B cell (primary cell): ENCODE measurements around the gene DHDH. TPM values are rescaled to one million over a fixed set of nuclear protein-coding genes. Genes with fewer than 3 reads are reported as not detected.

Source experiments
- ATAC-seq: fragments of 200-7000 bp; cut with Tn5 transposase; one replicate; pipeline ENCODE4 v1.10.0; 2021; ENCODE audit warnings: low read depth, mild to moderate bottlenecking, moderate number of reproducible peaks, moderate library complexity
- CTCF ChIA-PET: fragments of 350-600 bp; sonication (Branson Sonifier 250); formaldehyde crosslinking; loops from one replicate; lab custom pipeline; 2021; ENCODE audit warnings: antibody characterized with exemption, inconsistent platforms; lab: Charles Lee
- POLR2A ChIA-PET: fragments of 350-600 bp; sonication (Branson Sonifier 250); formaldehyde crosslinking; loops from one replicate; lab custom pipeline; 2021; ENCODE audit warnings: antibody characterized with exemption; lab: Charles Lee
- DNase-seq: peaks from one replicate; pipeline ENCODE4 v3.0.0; 2013
- H2AFZ ChIP-seq: 2 replicates; pipeline ENCODE4 v1.6.1; 2012; ENCODE audit warnings: mild to moderate bottlenecking, low read depth, low read length; ENCODE audit not compliant: insufficient read depth, poor library complexity, severe bottlenecking
- H3K27ac ChIP-seq, 2 donors: 1 replicate in 1 of 2; 2 replicates in 1 of 2; pipeline ENCODE4 v1.5.1; 2012 to 2013; ENCODE audit warnings: low read length in 2 of 2, mild to moderate bottlenecking in 2 of 2, moderate library complexity in 1 of 2
- H3K27me3 ChIP-seq, 4 experiments: fragments of 200-600 bp in 1 of 4; sonication (generic) in 1 of 4; replicated peaks in 1 of 4; 1 replicate in 2 of 4; 2 replicates in 2 of 4; pipeline versions ENCODE4 v1.6.1 to v1.7.0; 2013 to 2016; ENCODE audit warnings: low read length in 3 of 4, mild to moderate bottlenecking in 2 of 4, mixed read lengths in 1 of 4, moderate library complexity in 1 of 4; ENCODE audit not compliant: insufficient read depth in 4 of 4, control insufficient read depth in 3 of 4; ENCODE audit errors: control extremely low read depth in 1 of 4
- H3K36me3 ChIP-seq, 2 experiments: replicated peaks in 1 of 2; 1 replicate in 1 of 2; 2 replicates in 1 of 2; pipeline versions ENCODE4 v1.6.1 to v1.7.1; 2013; ENCODE audit warnings: low read length in 1 of 2; ENCODE audit not compliant: insufficient read depth in 2 of 2, control insufficient read depth in 1 of 2; ENCODE audit errors: control extremely low read depth in 1 of 2, extremely low read depth in 1 of 2
- H3K4me1 ChIP-seq, 2 donors: fragments of 200-600 bp in 1 of 2; sonication (generic) in 1 of 2; 1 replicate in 1 of 2; 2 replicates in 1 of 2; pipeline versions ENCODE4 v1.5.1 to v1.6.1; 2013 to 2017; ENCODE audit warnings: low read length in 2 of 2; ENCODE audit not compliant: control insufficient read depth in 2 of 2, insufficient read depth in 2 of 2
- H3K4me2 ChIP-seq: replicated peaks from 2 replicates; pipeline ENCODE3; 2012; ENCODE audit warnings: mild to moderate bottlenecking, low read depth, low read length; ENCODE audit not compliant: poor library complexity, severe bottlenecking
- H3K4me3 ChIP-seq, 5 experiments: fragments of 200-600 bp in 1 of 5; sonication (generic) in 1 of 5; 1 replicate in 3 of 5; 2 replicates in 2 of 5; pipeline versions ENCODE4 v1.5.1 to v1.7.0; 2011 to 2016; ENCODE audit warnings: low read length in 4 of 5, mild to moderate bottlenecking in 4 of 5, low read depth in 2 of 5, control low read depth in 1 of 5, moderate library complexity in 1 of 5; ENCODE audit not compliant: insufficient read depth in 1 of 5; ENCODE audit errors: control extremely low read depth in 1 of 5, extremely low read depth in 1 of 5
- H3K79me2 ChIP-seq: fragments of 200-600 bp; sonication (generic); one replicate; pipeline ENCODE4 v1.6.0; 2016; ENCODE audit warnings: low read length; ENCODE audit not compliant: control insufficient read depth, insufficient read depth
- H3K9ac ChIP-seq: fragments of 200-600 bp; sonication (generic); 2 replicates; pipeline ENCODE4 v1.6.1; 2017; ENCODE audit warnings: mild to moderate bottlenecking, low read length, moderate library complexity
- H3K9me3 ChIP-seq, 3 donors: one replicate each; pipeline versions ENCODE4 v1.6.1 to v1.7.1; 2013; ENCODE audit warnings: low read length in 2 of 3; ENCODE audit not compliant: control insufficient read depth in 2 of 3, insufficient read depth in 1 of 3; ENCODE audit errors: control extremely low read depth in 1 of 3
- H4K20me1 ChIP-seq: 2 replicates; pipeline ENCODE4 v1.6.0; 2012; ENCODE audit warnings: mild to moderate bottlenecking, low read length; ENCODE audit not compliant: insufficient read depth, control insufficient read depth, poor library complexity, severe bottlenecking
- H3K27ac Mint-ChIP-seq: one replicate; pipeline ENCODE4 v1.8.0; 2021; ENCODE audit warnings: mixed read lengths
- H3K27me3 Mint-ChIP-seq: one replicate; pipeline ENCODE4 v1.8.0; 2021; ENCODE audit warnings: mixed read lengths
- H3K4me1 Mint-ChIP-seq: one replicate; pipeline ENCODE4 v1.8.0; 2021; ENCODE audit warnings: mixed read lengths
- H3K4me3 Mint-ChIP-seq: one replicate; pipeline ENCODE4 v1.8.0; 2021; ENCODE audit warnings: mixed read lengths
- H3K9me3 Mint-ChIP-seq: one replicate; pipeline ENCODE4 v1.8.0; 2022; ENCODE audit warnings: mixed read lengths; ENCODE audit not compliant: insufficient read depth
- EZH2 ChIP-seq: IDR thresholded peaks from 2 replicates; pipeline ENCODE4 v1.6.1; 2012; ENCODE audit warnings: borderline replicate concordance, low read depth, mild to moderate bottlenecking, moderate library complexity, low read length; ENCODE audit not compliant: insufficient read depth, poor library complexity, severe bottlenecking
- WGBS: methylation state at CpG from one replicate; pipeline ENCODE4 v1.1.5; 2013; ENCODE audit warnings: missing lambda C conversion rate; ENCODE audit not compliant: insufficient coverage; 5-methylcytosine and 5-hydroxymethylcytosine counted together
- intact Hi-C: fragments of 100-400 bp; cut with micrococcal nuclease; formaldehyde crosslinking; loops from one replicate; pipeline ENCODE4 v1.10.0; 2022
- polyA plus RNA-seq: library from polyadenylated mRNA; depleted of rRNA; stranded (reverse); fragments of >200 nt; gene quantifications from 2 replicates; pipeline ENCODE4 v1.2.3, GENCODE V29; 2012
- total RNA-seq, 2 donors: library from RNA; stranded (reverse); fragments of 120-200 nt in 1 of 2; gene quantifications; 1 replicate in 1 of 2; 2 replicates in 1 of 2; pipeline versions ENCODE4 v1.2.3 to v1.2.4, GENCODE V29; 2013 to 2022
- TF ChIP-seq, protein P1 (sequence below): fragments of 200-600 bp; IDR thresholded peaks from one replicate; pipeline ENCODE4 v1.8.0; 2022; ENCODE audit warnings: antibody characterized with exemption, mild to moderate bottlenecking

DHDH gene
- total and polyA plus RNA-seq, 2 donors (not counting 1 experiment from before 2014, with no cell fraction given): 0.64 to 0.82 TPM

DNA sequence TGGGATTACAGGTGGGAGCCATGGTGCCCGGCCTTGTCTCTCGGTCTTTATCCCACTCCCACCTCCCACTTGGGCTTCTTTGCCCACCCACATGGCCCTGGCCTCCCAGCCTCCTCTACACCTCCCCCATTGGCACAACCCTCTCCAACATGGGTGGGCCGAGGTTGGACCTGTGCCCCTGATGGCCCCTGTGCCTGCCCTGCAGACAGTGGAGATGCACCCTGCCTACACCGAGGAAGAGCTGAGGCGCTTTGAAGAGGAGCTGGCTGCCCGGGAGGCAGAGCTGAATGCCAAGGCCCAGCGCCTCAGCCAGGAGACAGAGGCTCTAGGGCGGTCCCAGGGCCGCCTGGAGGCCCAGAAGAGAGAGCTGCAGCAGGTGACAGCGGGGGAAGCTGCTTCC is 12.6 kb upstream of the DHDH start:
- H3K4me1 Mint-ChIP-seq: peaks cover 11% of the 10 kb centered on the region

DNA sequence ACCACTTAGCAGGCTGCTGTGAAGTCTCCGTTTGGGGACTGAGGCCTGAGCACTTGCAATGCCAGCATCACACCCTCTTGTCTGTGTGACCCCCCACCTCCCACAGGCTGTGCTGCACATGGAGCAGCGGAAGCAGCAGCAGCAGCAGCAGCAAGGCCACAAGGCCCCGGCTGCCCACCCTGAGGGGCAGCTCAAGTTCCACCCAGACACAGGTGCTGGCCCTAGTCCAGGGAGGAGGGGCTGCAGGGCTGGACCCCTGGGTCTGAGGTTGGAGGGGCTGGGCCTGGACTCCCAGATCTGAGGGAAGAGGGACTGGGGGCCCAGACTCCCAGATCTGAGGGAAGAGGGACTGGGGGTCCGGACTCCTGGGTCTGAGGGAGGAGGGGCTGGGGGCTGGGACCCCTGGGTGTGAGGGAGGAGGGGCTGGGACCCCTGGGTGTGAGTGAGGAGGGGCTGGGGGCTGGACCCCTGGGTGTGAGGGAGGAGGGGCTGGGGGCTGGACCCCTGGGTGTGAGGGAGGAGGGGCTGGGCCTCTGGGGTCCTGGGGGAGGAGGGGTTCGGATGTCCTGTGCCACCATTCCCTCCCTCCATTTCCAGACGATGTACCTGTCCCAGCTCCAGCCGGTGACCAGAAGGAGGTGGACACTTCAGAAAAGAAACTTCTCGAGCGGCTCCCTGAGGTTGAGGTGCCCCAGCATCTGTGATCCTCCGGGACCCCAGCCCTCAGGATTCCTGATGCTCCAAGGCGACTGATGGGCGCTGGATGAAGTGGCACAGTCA is 11.6 kb upstream of the DHDH start:
- DNase-seq (no peak), ATAC-seq (no peak)
- 94% methylated on average over 11 of the region's 12 CpGs for WGBS
- H4K20me1 ChIP-seq: no peaks in the 10 kb centered on the region
- no peak overlapping the region for H3K4me2 ChIP-seq
- ChIA-PET CTCF (interaction anchor here (1.4 kb wide), 1 partner anchor 134 kb away, joined by 3 read pairs; no protein-coding TSS in a partner anchor), POLR2A (no interaction called here)
- Mint-ChIP-seq H3K4me1 (peaks cover 11% of the 10 kb centered on the region), H3K27me3 (no peaks in the 10 kb centered on the region), H3K27ac (no peak overlapping the region), H3K4me3 (no peak overlapping the region), H3K9me3 (no peaks in the 10 kb centered on the region)
- intact Hi-C loops: no loop called here
- H3K27me3 ChIP-seq: no peaks in the 10 kb centered on the region
- no peak overlapping the region for H3K9ac ChIP-seq
- no peaks in the 10 kb centered on the region for H3K79me2 ChIP-seq
- H3K36me3 ChIP-seq: peaks cover 0 to 33% of the 10 kb centered on the region in 2 experiments
- H3K27ac ChIP-seq: no peak overlapping the region
- H2AFZ ChIP-seq: no peak overlapping the region
- H3K9me3 ChIP-seq: no peaks in the 10 kb centered on the region
- no peak overlapping the region for H3K4me3 ChIP-seq
- no peak for TF ChIP-seq EZH2
- TF ChIP-seq, protein P1, sequence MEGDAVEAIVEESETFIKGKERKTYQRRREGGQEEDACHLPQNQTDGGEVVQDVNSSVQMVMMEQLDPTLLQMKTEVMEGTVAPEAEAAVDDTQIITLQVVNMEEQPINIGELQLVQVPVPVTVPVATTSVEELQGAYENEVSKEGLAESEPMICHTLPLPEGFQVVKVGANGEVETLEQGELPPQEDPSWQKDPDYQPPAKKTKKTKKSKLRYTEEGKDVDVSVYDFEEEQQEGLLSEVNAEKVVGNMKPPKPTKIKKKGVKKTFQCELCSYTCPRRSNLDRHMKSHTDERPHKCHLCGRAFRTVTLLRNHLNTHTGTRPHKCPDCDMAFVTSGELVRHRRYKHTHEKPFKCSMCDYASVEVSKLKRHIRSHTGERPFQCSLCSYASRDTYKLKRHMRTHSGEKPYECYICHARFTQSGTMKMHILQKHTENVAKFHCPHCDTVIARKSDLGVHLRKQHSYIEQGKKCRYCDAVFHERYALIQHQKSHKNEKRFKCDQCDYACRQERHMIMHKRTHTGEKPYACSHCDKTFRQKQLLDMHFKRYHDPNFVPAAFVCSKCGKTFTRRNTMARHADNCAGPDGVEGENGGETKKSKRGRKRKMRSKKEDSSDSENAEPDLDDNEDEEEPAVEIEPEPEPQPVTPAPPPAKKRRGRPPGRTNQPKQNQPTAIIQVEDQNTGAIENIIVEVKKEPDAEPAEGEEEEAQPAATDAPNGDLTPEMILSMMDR: no peak
- H3K4me1 ChIP-seq: peaks cover 5 to 6% of the 10 kb centered on the region in 2 donors

More for the DNA sequence above, 12.6 kb upstream of the DHDH start:
- no peak for ATAC-seq
- peaks cover 0 to 33% of the 10 kb centered on the region in 2 experiments for H3K36me3 ChIP-seq
- no peak overlapping the region for H3K4me3 ChIP-seq
- H3K9me3 ChIP-seq: no peaks in the 10 kb centered on the region
- no peaks in the 10 kb centered on the region for H4K20me1 ChIP-seq
- Mint-ChIP-seq H3K4me3 (no peak overlapping the region), H3K27ac (no peak overlapping the region), H3K27me3 (no peaks in the 10 kb centered on the region), H3K9me3 (no peaks in the 10 kb centered on the region)
- no peak overlapping the region for H3K4me2 ChIP-seq
- H3K9ac ChIP-seq: no peak overlapping the region
- H3K27me3 ChIP-seq: no peaks in the 10 kb centered on the region
- 87% methylated on average over 9 of the region's 10 CpGs for WGBS
- H3K4me1 ChIP-seq: peaks cover 5 to 6% of the 10 kb centered on the region in 2 donors
- ChIA-PET CTCF (interaction anchor here (1.4 kb wide), 1 partner anchor 133 kb away, joined by 3 read pairs; no protein-coding TSS in a partner anchor), POLR2A (no interaction called here)
- H2AFZ ChIP-seq: no peak overlapping the region
- no peak for TF ChIP-seq EZH2
- TF ChIP-seq, protein P1: no peak
- no peak for DNase-seq
- no peaks in the 10 kb centered on the region for H3K79me2 ChIP-seq
- intact Hi-C loops: no loop called here
- H3K27ac ChIP-seq: no peak overlapping the region
